Renal pelvis (tissue), 4 donors: ENCODE data around the gene ARFGAP1. TPM values are rescaled to one million over a fixed set of nuclear protein-coding genes. Genes with fewer than 3 reads are reported as not detected.

Experiments
- DNase-seq: peaks from one replicate; pipeline ENCODE4 v3.0.0-alpha.2; 2013
- polyA plus RNA-seq, 3 donors: library from polyadenylated mRNA; unstranded; fragments of 120-200 nt; gene quantifications; one replicate each; pipeline ENCODE4 v1.2.1, GENCODE V29; 2013; ENCODE audit not compliant: insufficient read length in 3 of 3

Gene ARFGAP1
- polyA plus RNA-seq, 3 donors, result 72.4 to 83.1 (median 77.7) TPM

- DNase-seq, result no peak
Measured at GRCh38 chr20:63255931-63256704, 16.5 kb upstream of the ARFGAP1 start.

GRCh38 chr20:63256954-63257353 lies 15.7 kb upstream of the ARFGAP1 start:
- DNase-seq, result no peak

GRCh38 chr20:63257629-63258028 lies 15.0 kb upstream of the ARFGAP1 start:
- DNase-seq, result no peak

GRCh38 chr20:63258781-63259180 lies 13.8 kb upstream of the ARFGAP1 start:
- DNase-seq, result no peak

- DNase-seq, result no peak
Measured at GRCh38 chr20:63259734-63260460, 12.7 kb upstream of the ARFGAP1 start.

- DNase-seq, result no peak
Measured at GRCh38 chr20:63260521-63260920, 12.1 kb upstream of the ARFGAP1 start.

GRCh38 chr20:63261060-63261794 lies 11.4 kb upstream of the ARFGAP1 start:
- peak; percentile 82 for DNase-seq

- DNase-seq, result no peak
Measured at GRCh38 chr20:63261795-63262528, 10.7 kb upstream of the ARFGAP1 start.

GRCh38 chr20:63262836-63263235 lies 9.8 kb upstream of the ARFGAP1 start:
- DNase-seq, result no peak

GRCh38 chr20:63264000-63264399 lies 8.6 kb upstream of the ARFGAP1 start:
- no peak for DNase-seq

- no peak for DNase-seq
Measured at GRCh38 chr20:63264519-63264918, 8.1 kb upstream of the ARFGAP1 start.

GRCh38 chr20:63265891-63266515 lies 6.6 kb upstream of the ARFGAP1 start:
- peak; percentile 54 for DNase-seq

- no peak for DNase-seq
Measured at GRCh38 chr20:63267691-63268090, 4.9 kb upstream of the ARFGAP1 start.

GRCh38 chr20:63268256-63268655 lies 4.4 kb upstream of the ARFGAP1 start:
- DNase-seq, result no peak

- no peak for DNase-seq
Measured at GRCh38 chr20:63268671-63269439, 3.8 kb upstream of the ARFGAP1 start.

GRCh38 chr20:63269724-63270123 lies 2.9 kb upstream of the ARFGAP1 start:
- no peak for DNase-seq

- no peak for DNase-seq
Measured at GRCh38 chr20:63270606-63271325, 1.8 kb upstream of the ARFGAP1 start.

- no peak for DNase-seq
Measured at GRCh38 chr20:63273059-63273579, 506 bp downstream of the ARFGAP1 start.

GRCh38 chr20:63273635-63274380 lies 1.2 kb downstream of the ARFGAP1 start:
- DNase-seq, result no peak
